Breast epithelium (tissue), 3 donors: ENCODE data around the gene GAB2.

Source experiments
- POLR2A ChIP-seq: fragments of 450-650 bp; IDR thresholded peaks from one replicate; pipeline ENCODE4 v1.6.1; 2016; ENCODE audit warnings: antibody characterized with exemption, mild to moderate bottlenecking, moderate library complexity
- TF ChIP-seq, protein P1 (sequence below), 3 donors: fragments of 450-650 bp; IDR thresholded peaks; one replicate each; pipeline ENCODE4 v1.5.1; 2016 to 2017; ENCODE audit warnings: antibody characterized with exemption in 3 of 3, mild to moderate bottlenecking in 3 of 3, moderate library complexity in 3 of 3

- TF ChIP-seq POLR2A: no peak
- TF ChIP-seq, protein P1, sequence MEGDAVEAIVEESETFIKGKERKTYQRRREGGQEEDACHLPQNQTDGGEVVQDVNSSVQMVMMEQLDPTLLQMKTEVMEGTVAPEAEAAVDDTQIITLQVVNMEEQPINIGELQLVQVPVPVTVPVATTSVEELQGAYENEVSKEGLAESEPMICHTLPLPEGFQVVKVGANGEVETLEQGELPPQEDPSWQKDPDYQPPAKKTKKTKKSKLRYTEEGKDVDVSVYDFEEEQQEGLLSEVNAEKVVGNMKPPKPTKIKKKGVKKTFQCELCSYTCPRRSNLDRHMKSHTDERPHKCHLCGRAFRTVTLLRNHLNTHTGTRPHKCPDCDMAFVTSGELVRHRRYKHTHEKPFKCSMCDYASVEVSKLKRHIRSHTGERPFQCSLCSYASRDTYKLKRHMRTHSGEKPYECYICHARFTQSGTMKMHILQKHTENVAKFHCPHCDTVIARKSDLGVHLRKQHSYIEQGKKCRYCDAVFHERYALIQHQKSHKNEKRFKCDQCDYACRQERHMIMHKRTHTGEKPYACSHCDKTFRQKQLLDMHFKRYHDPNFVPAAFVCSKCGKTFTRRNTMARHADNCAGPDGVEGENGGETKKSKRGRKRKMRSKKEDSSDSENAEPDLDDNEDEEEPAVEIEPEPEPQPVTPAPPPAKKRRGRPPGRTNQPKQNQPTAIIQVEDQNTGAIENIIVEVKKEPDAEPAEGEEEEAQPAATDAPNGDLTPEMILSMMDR (IDR thresholded peaks at IDR 0.05): no peak
Observed at GRCh38 chr11:78211565-78211964, 206.1 kb downstream of the GAB2 start.
